Measurements from ENCODE around the gene DLGAP1.

DLGAP1 gene

DNA sequence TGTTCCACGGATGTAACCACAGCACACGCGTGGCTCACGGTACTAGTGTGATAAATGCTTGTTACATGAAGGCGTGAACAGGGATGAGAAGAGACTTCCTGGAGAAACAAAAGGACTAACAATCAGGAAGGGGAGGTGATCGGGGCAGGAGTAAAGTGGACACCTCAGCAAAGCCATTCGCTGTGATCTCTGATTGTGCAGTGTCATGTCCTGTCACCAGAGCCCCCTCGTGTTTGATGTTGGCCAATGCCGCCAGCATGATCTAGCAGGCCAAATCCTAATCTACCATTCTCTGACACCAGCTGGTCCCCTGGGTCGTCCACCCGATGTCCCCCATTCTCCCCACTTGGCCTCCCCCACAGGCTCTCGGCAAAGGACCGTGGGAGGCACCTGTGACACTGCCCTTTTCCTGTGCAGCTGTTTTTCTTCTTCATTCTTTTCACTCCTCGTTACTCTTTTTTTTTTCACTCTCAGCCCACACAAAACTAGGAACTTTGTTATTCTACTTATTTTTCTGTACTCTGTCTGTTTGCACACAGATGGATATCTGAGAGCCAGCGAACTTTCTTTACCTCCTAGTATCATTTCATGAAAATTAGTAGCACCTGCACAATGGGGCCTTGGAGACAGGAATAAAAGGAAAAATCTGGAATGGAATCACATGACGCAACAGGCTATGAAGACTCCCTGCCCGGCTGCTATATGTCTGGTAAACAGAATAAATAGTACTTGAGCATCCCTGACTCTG lies 858.3 kb downstream of the DLGAP1 start:
- Histone ChIP-seq H3K9ac (ENCODE audit: insufficient read length, low read depth) (peak overlapping the region; percentile 17), H3K27me3 (ENCODE audit: insufficient read depth, insufficient read length) (peaks cover 4% of the 10 kb centered on the region), H3K9me3 (ENCODE audit: insufficient read depth, low read length) (no peaks in the 10 kb centered on the region), H3K4me1 (ENCODE audit: insufficient read depth, insufficient read length) (peaks cover 10% of the 10 kb centered on the region), H3K36me3 (ENCODE audit: insufficient read depth, insufficient read length, low read length) (peaks cover 14% of the 10 kb centered on the region), H3K4me3 (ENCODE audit: insufficient read length, low read depth) (no peak overlapping the region)
- no peak for TF ChIP-seq ZNF274 (IDR thresholded peaks at IDR 0.05; ENCODE audit: low read depth, low read length)
- no peak for TF ChIP-seq SUZ12 (IDR thresholded peaks at IDR 0.05; ENCODE audit: extremely low read depth, insufficient read depth, insufficient read length)
- TF ChIP-seq YY1 (IDR thresholded peaks at IDR 0.05; ENCODE audit: insufficient read depth, insufficient read length): no peak
- DNase-seq (ENCODE audit: low read depth, low spot score): no peak

DNA sequence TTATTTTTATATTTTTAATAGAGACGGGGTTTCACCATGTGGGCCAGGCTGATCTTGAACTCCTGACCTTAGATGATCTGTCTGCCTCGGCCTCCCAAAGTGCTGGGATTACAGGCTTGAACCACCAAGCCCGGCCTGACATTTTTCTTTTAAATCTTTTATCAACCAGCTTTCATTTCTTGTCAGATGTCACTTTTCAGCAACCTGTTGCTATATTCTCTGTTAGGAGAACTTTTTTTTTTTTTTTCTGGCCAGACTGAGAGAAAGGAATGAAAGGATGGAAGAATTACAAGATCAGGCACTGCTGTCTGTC lies 858.8 kb downstream of the DLGAP1 start:
- no peaks in the 10 kb centered on the region for H3K9me3 ChIP-seq (ENCODE audit: insufficient read depth, low read length)
- H3K27me3 ChIP-seq (ENCODE audit: insufficient read depth, insufficient read length): peaks cover 9% of the 10 kb centered on the region
- H3K4me1 ChIP-seq (ENCODE audit: insufficient read depth, insufficient read length): peaks cover 10% of the 10 kb centered on the region
- no peak for DNase-seq (ENCODE audit: low read depth, low spot score)
- no peak overlapping the region for H3K4me3 ChIP-seq (ENCODE audit: insufficient read length, low read depth)
- H3K9ac ChIP-seq (ENCODE audit: insufficient read length, low read depth): peak overlapping the region; percentile 1
- TF ChIP-seq ZNF274 (IDR thresholded peaks at IDR 0.05; ENCODE audit: low read depth, low read length) (no peak), SUZ12 (IDR thresholded peaks at IDR 0.05; ENCODE audit: extremely low read depth, insufficient read depth, insufficient read length) (no peak), YY1 (IDR thresholded peaks at IDR 0.05; ENCODE audit: insufficient read depth, insufficient read length) (no peak)
- H3K36me3 ChIP-seq (ENCODE audit: insufficient read depth, insufficient read length, low read length): peaks cover 14% of the 10 kb centered on the region

DNA sequence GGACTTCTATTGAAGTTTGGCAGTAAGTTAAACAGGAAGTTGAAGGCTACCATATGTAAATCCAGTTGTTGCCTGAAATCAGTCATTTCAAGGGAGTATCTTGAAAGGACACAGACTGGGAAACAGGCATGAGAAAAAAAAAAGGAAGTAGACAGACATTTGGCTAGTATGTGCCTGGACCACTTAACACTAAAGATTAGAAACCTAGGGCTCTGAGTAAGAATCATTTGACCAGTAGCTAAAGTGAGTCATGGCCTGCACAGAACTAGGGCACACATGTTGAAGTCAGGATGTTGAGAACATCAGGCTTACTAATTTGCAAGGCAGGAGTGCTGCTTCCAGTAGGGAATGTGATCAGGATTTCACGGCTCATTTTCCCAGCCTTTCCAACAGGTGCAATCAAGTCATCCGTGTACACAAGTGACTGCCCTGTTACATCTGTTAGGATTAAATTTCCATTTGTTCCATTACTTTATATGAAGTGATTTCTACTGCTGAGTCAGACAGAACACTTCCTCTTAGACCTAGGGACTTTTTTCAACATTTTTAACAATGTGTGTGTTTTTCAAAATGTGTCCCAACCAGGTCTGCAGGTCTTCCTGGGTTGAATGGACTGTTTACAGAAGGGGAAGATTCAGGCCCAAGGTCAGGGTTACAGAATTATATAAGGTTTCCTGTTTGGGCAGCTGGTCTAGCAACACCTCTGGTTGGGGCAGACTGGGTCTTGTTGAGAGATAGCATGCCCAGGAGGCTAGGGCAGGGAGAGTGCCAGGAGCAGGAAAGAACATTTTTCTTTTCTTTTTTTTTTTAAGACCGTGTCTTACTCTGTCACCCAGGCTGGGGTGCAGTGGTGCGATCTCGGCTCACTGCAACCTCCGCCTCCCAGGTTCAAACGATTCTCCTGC lies 859.5 kb downstream of the DLGAP1 start:
- DNase-seq (ENCODE audit: low read depth, low spot score): no peak
- peaks cover 14% of the 10 kb centered on the region for H3K27me3 ChIP-seq (ENCODE audit: insufficient read depth, insufficient read length)
- peak overlapping the region; percentile 85 for H3K9ac ChIP-seq (ENCODE audit: insufficient read length, low read depth)
- H3K36me3 ChIP-seq (ENCODE audit: insufficient read depth, insufficient read length, low read length): peaks cover 14% of the 10 kb centered on the region
- H3K9me3 ChIP-seq (ENCODE audit: insufficient read depth, low read length): no peaks in the 10 kb centered on the region
- H3K4me3 ChIP-seq (ENCODE audit: insufficient read length, low read depth): peak overlapping the region; percentile 62
- TF ChIP-seq SUZ12 (IDR thresholded peaks at IDR 0.05; ENCODE audit: extremely low read depth, insufficient read depth, insufficient read length) (no peak), YY1 (IDR thresholded peaks at IDR 0.05; ENCODE audit: insufficient read depth, insufficient read length) (no peak), ZNF274 (IDR thresholded peaks at IDR 0.05; ENCODE audit: low read depth, low read length) (no peak)
- peaks cover 10% of the 10 kb centered on the region for H3K4me1 ChIP-seq (ENCODE audit: insufficient read depth, insufficient read length)

GRCh38 chr18:3594760-3595368 lies 860.2 kb downstream of the DLGAP1 start:
- H3K4me1 ChIP-seq (ENCODE audit: insufficient read depth, insufficient read length): peaks cover 10% of the 10 kb centered on the region
- H3K9ac ChIP-seq (ENCODE audit: insufficient read length, low read depth): peak overlapping the region; percentile 85
- TF ChIP-seq YY1 (IDR thresholded peaks at IDR 0.05; ENCODE audit: insufficient read depth, insufficient read length): no peak
- no peak for TF ChIP-seq ZNF274 (IDR thresholded peaks at IDR 0.05; ENCODE audit: low read depth, low read length)
- TF ChIP-seq SUZ12 (IDR thresholded peaks at IDR 0.05; ENCODE audit: extremely low read depth, insufficient read depth, insufficient read length): no peak
- peak overlapping the region; percentile 62 for H3K4me3 ChIP-seq (ENCODE audit: insufficient read length, low read depth)
- no peak for DNase-seq (ENCODE audit: low read depth, low spot score)
- H3K9me3 ChIP-seq (ENCODE audit: insufficient read depth, low read length): no peaks in the 10 kb centered on the region
- H3K36me3 ChIP-seq (ENCODE audit: insufficient read depth, insufficient read length, low read length): peaks cover 14% of the 10 kb centered on the region
- peaks cover 14% of the 10 kb centered on the region for H3K27me3 ChIP-seq (ENCODE audit: insufficient read depth, insufficient read length)

DNA sequence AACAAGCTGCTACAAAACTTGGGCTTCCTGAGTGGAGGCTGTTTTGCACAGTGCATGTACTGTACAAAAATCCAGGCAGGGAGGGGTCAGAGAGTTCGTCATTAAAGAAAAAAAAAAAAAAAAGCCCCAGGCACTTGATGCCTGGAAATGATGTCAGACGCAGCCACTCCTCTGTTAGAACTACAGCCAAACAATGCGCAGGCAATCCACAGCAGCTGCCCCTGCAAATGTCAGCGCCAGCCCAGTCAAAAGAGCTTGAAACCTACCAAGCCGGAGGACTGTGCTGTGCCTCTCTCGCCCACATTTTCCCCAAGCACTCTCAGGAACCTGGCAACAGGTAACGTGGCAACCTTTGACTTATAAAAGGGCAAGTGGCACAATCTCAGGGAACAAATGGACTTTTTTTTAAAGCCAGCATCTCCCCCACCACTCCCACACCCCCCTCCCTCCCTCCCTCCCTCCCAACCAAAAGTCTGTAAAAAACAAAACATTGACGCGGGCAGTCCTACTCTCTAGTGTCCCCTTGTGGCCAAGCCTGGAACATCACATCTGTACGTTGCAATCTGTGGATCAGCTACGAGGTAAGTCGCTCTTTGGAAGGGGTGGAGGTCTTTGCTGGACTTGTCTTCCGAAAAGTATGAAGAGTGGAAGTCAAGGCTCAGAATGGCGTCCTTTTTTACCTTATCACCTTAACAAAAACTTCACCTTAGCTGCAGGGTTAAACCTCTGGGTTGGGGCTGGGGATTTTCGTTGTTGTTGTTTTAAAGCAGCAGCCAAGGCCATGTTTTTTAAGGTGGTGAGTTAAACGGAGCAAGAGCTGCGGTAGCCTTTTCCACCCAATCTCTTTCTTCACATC lies 861.0 kb downstream of the DLGAP1 start:
- peak overlapping the region; percentile 62 for H3K4me3 ChIP-seq (ENCODE audit: insufficient read length, low read depth)
- peaks cover 14% of the 10 kb centered on the region for H3K36me3 ChIP-seq (ENCODE audit: insufficient read depth, insufficient read length, low read length)
- H3K9me3 ChIP-seq (ENCODE audit: insufficient read depth, low read length): no peaks in the 10 kb centered on the region
- H3K9ac ChIP-seq (ENCODE audit: insufficient read length, low read depth): peak overlapping the region; percentile 85
- H3K27me3 ChIP-seq (ENCODE audit: insufficient read depth, insufficient read length): peaks cover 14% of the 10 kb centered on the region
- TF ChIP-seq SUZ12 (IDR thresholded peaks at IDR 0.05; ENCODE audit: extremely low read depth, insufficient read depth, insufficient read length) (no peak), ZNF274 (IDR thresholded peaks at IDR 0.05; ENCODE audit: low read depth, low read length) (no peak), YY1 (IDR thresholded peaks at IDR 0.05; ENCODE audit: insufficient read depth, insufficient read length) (no peak)
- peak; percentile 77 for DNase-seq (ENCODE audit: low read depth, low spot score)
- H3K4me1 ChIP-seq (ENCODE audit: insufficient read depth, insufficient read length): peaks cover 10% of the 10 kb centered on the region

- Histone ChIP-seq H3K4me1 (ENCODE audit: insufficient read depth, insufficient read length) (peaks cover 10% of the 10 kb centered on the region), H3K9ac (ENCODE audit: insufficient read length, low read depth) (peak overlapping the region; percentile 2), H3K36me3 (ENCODE audit: insufficient read depth, insufficient read length, low read length) (peaks cover 14% of the 10 kb centered on the region), H3K27me3 (ENCODE audit: insufficient read depth, insufficient read length) (peaks cover 14% of the 10 kb centered on the region), H3K9me3 (ENCODE audit: insufficient read depth, low read length) (no peaks in the 10 kb centered on the region), H3K4me3 (ENCODE audit: insufficient read length, low read depth) (peak overlapping the region; percentile 15)
- DNase-seq (ENCODE audit: low read depth, low spot score): no peak
- TF ChIP-seq ZNF274 (IDR thresholded peaks at IDR 0.05; ENCODE audit: low read depth, low read length) (no peak), YY1 (IDR thresholded peaks at IDR 0.05; ENCODE audit: insufficient read depth, insufficient read length) (no peak), SUZ12 (IDR thresholded peaks at IDR 0.05; ENCODE audit: extremely low read depth, insufficient read depth, insufficient read length) (no peak)
These were observed 861.7 kb downstream of the DLGAP1 start for GRCh38 chr18:3593381-3593903.
